Gastrocnemius medialis (tissue), 4 donors: Measurements from ENCODE around the gene DOCK4. TPM values are rescaled to one million over a fixed set of nuclear protein-coding genes. Genes with fewer than 3 reads are reported as not detected.

Experiments used
- ATAC-seq, 2 donors: fragments of 150-250 bp; one replicate each; pipeline ENCODE4 v1.9.1; 2016
- DNase-seq, 2 donors: peaks; one replicate each; pipeline ENCODE4 v3.0.0-alpha.2; 2019
- H3K27ac ChIP-seq, 4 donors: fragments of 200-600 bp; sonication (generic); 1 replicate in 1 of 4; 2 replicates in 3 of 4; pipeline ENCODE4 v1.5.1; 2016 to 2018; ENCODE audit warnings: mild to moderate bottlenecking in 2 of 4, moderate library complexity in 1 of 4
- H3K27me3 ChIP-seq, 3 donors: fragments of 200-600 bp; sonication (generic) in 2 of 3; 1 replicate in 1 of 3; 2 replicates in 2 of 3; pipeline versions ENCODE4 v1.5.1 to v1.6.0; 2016 to 2019; ENCODE audit warnings: mild to moderate bottlenecking in 1 of 3, moderate library complexity in 1 of 3
- H3K36me3 ChIP-seq, 2 donors: fragments of 200-600 bp; sonication (generic) in 1 of 2; one replicate each; pipeline ENCODE4 v1.5.1; 2017 to 2018
- H3K4me1 ChIP-seq, 2 donors: fragments of 200-600 bp; sonication (generic) in 1 of 2; one replicate each; pipeline ENCODE4 v1.5.1; 2016 to 2017; ENCODE audit warnings: mild to moderate bottlenecking in 2 of 2
- H3K4me3 ChIP-seq, 4 donors: fragments of 200-600 bp; sonication (generic) in 3 of 4; 1 replicate in 1 of 4; 2 replicates in 3 of 4; pipeline ENCODE4 v1.5.1; 2016 to 2019; ENCODE audit warnings: mild to moderate bottlenecking in 2 of 4
- H3K9me3 ChIP-seq, 3 donors: fragments of 200-600 bp; sonication (generic) in 2 of 3; 1 replicate in 1 of 3; 2 replicates in 2 of 3; pipeline ENCODE4 v1.5.1; 2016 to 2019
- CTCF ChIP-seq, 5 experiments: fragments of 450-650 bp in 3 of 5; fragments of 200-600 bp in 2 of 5; sonication (generic) in 2 of 5; IDR thresholded peaks in 4 of 5; conservative IDR thresholded peaks in 1 of 5; 1 replicate in 4 of 5; 2 replicates in 1 of 5; pipeline ENCODE4 v1.5.1; 2016 to 2019; ENCODE audit warnings: antibody characterized with exemption in 5 of 5, mild to moderate bottlenecking in 3 of 5, moderate library complexity in 3 of 5
- POLR2A ChIP-seq, 2 donors: fragments of 450-650 bp; IDR thresholded peaks; one replicate each; pipeline ENCODE4 v1.6.1; 2017; ENCODE audit warnings: antibody characterized with exemption in 2 of 2, mild to moderate bottlenecking in 2 of 2, moderate library complexity in 2 of 2
- in situ Hi-C, 4 donors: fragments of 200-750 bp; cut with MboI; loops; one replicate each; pipeline versions ENCODE4 v1.15.0 to v1.8.0; 2017; ENCODE audit warnings: low sequenced_read_pairs in 4 of 4
- intact Hi-C: fragments of 100-400 bp; cut with DNase I; formaldehyde crosslinking; loops from one replicate; pipeline ENCODE4 v1.15.1; 2023; ENCODE audit warnings: low total_unique reads
- total RNA-seq, 4 donors: library from RNA; depleted of rRNA; stranded (reverse); fragments of >200 nt; gene quantifications; one replicate each; pipeline versions ENCODE4 v1.1.0 to v1.2.3, GENCODE V29; 2016

DOCK4 gene
- total RNA-seq, 4 donors from 2014 or later = 8.7 to 12.0 (median 10.2) TPM

- peaks cover 54 to 56% of the 10 kb centered on the region in 2 donors for H3K4me1 ChIP-seq
- intact Hi-C loops (no loop called here), in situ Hi-C loops (no loop called here)
- H3K27me3 ChIP-seq = no peaks in the 10 kb centered on the region
- ATAC-seq (no peak), DNase-seq (no peak)
- TF ChIP-seq CTCF (IDR thresholded peaks at IDR 0.05 in 4 of 5, conservative IDR thresholded peaks at IDR 0.05 in 1 of 5) (no peak), POLR2A (IDR thresholded peaks at IDR 0.05) (no peak)
- H3K4me3 ChIP-seq = no peak overlapping the region
- H3K36me3 ChIP-seq = no peaks in the 10 kb centered on the region
- no peak overlapping the region for H3K27ac ChIP-seq
- no peaks in the 10 kb centered on the region for H3K9me3 ChIP-seq
Measured at GRCh38 chr7:112108981-112109380, 97.2 kb downstream of the DOCK4 start.

GRCh38 chr7:112105584-112106530, 100.3 kb downstream of the DOCK4 start:
- in situ Hi-C loops (no loop called here), intact Hi-C loops (no loop called here)
- peaks cover 51 to 55% of the 10 kb centered on the region in 2 donors for H3K4me1 ChIP-seq
- ATAC-seq = no peak
- no peak for DNase-seq
- no peak overlapping the region for H3K4me3 ChIP-seq
- H3K36me3 ChIP-seq = no peaks in the 10 kb centered on the region
- H3K27me3 ChIP-seq = no peaks in the 10 kb centered on the region
- no peak overlapping the region for H3K27ac ChIP-seq
- no peaks in the 10 kb centered on the region for H3K9me3 ChIP-seq
- TF ChIP-seq POLR2A (IDR thresholded peaks at IDR 0.05) = no peak

DNA sequence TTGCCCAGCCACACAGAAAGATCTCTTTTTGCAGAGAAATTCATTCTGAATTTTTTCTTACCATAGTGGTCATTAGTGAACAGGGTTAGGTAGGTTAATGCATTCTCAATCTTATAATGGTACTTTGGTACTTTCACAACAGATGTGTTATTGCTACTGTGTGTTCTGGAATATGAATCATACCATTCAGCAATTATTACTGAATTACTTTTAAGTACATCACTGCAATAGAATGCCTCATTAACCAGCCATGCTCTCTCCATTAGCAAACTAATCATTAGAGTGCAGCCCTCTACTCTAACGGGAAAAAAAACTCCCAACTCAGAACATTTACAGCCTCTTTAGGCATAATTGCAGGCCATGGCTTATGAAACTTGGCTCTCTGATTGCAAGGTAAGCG, 102.1 kb downstream of the DOCK4 start:
- in situ Hi-C loops = no loop called here
- H3K9me3 ChIP-seq = no peaks in the 10 kb centered on the region
- no peak for TF ChIP-seq POLR2A (IDR thresholded peaks at IDR 0.05)
- TF ChIP-seq CTCF (IDR thresholded peaks at IDR 0.05 in 4 of 5, conservative IDR thresholded peaks at IDR 0.05 in 1 of 5) = no peak
- intact Hi-C loops = no loop called here
- ATAC-seq = no peak
- DNase-seq = no peak
- no peaks in the 10 kb centered on the region for H3K27me3 ChIP-seq
- H3K4me1 ChIP-seq = peaks cover 42 to 61% of the 10 kb centered on the region in 2 donors
- H3K27ac ChIP-seq = no peak overlapping the region
- no peak overlapping the region for H3K4me3 ChIP-seq
- H3K36me3 ChIP-seq = no peaks in the 10 kb centered on the region

- no peaks in the 10 kb centered on the region for H3K9me3 ChIP-seq
- DNase-seq (no peak), ATAC-seq (peak in 1 of 2 donors; percentile 24)
- in situ Hi-C loops (no loop called here), intact Hi-C loops (no loop called here)
- no peak overlapping the region for H3K4me3 ChIP-seq
- H3K27me3 ChIP-seq = no peaks in the 10 kb centered on the region
- TF ChIP-seq POLR2A (IDR thresholded peaks at IDR 0.05) = no peak
- TF ChIP-seq CTCF (IDR thresholded peaks at IDR 0.05 in 4 of 5, conservative IDR thresholded peaks at IDR 0.05 in 1 of 5) = no peak
- H3K4me1 ChIP-seq = peaks cover 33 to 57% of the 10 kb centered on the region in 2 donors
- H3K36me3 ChIP-seq = no peaks in the 10 kb centered on the region
- H3K27ac ChIP-seq = no peak overlapping the region
Measured at GRCh38 chr7:112103246-112103645, 103.0 kb downstream of the DOCK4 start.

GRCh38 chr7:112101201-112101846, 104.9 kb downstream of the DOCK4 start:
- no peaks in the 10 kb centered on the region for H3K27me3 ChIP-seq
- intact Hi-C loops (no loop called here), in situ Hi-C loops (no loop called here)
- no peaks in the 10 kb centered on the region for H3K9me3 ChIP-seq
- no peak overlapping the region for H3K27ac ChIP-seq
- no peaks in the 10 kb centered on the region for H3K36me3 ChIP-seq
- DNase-seq (no peak), ATAC-seq (no peak)
- TF ChIP-seq CTCF (IDR thresholded peaks at IDR 0.05 in 4 of 5, conservative IDR thresholded peaks at IDR 0.05 in 1 of 5) (no peak), POLR2A (IDR thresholded peaks at IDR 0.05) (no peak)
- H3K4me1 ChIP-seq = peaks cover 24 to 51% of the 10 kb centered on the region in 2 donors
- H3K4me3 ChIP-seq = no peak overlapping the region
